HL-60 (cell line): ENCODE data around the gene PAX5.

Source experiments
- DNase-seq, 2 experiments: peaks; one replicate each; pipeline ENCODE4 v3.0.0-alpha.2; 2010 to 2020; ENCODE audit warnings: low read depth in 1 of 2, low spot score in 1 of 2
- H3K27ac ChIP-seq: fragments of 250-450 bp; sonication (Bioruptor Pico); replicated peaks from 2 replicates; pipeline ENCODE4 v1.5.1; 2020; ENCODE audit warnings: mild to moderate bottlenecking, moderate library complexity
- H3K27me3 ChIP-seq: fragments of 250-450 bp; sonication (Bioruptor Pico); 2 replicates; pipeline ENCODE4 v1.5.1; 2021; ENCODE audit warnings: mild to moderate bottlenecking, moderate library complexity; ENCODE audit not compliant: insufficient read depth, poor library complexity, severe bottlenecking
- H3K4me3 ChIP-seq: replicated peaks from 2 replicates; pipeline ENCODE4 v1.5.1; 2011; ENCODE audit warnings: mild to moderate bottlenecking, control low read depth, low read length; ENCODE audit not compliant: insufficient read depth
- GABPA ChIP-seq: IDR thresholded peaks from 2 replicates; pipeline ENCODE4 v1.6.1; 2012; ENCODE audit warnings: low read depth
- POLR2AphosphoS5 ChIP-seq: IDR thresholded peaks from 2 replicates; pipeline ENCODE4 v1.6.1; 2012; ENCODE audit warnings: low read depth
- SPI1 ChIP-seq: IDR thresholded peaks from 2 replicates; pipeline ENCODE4 v1.6.1; 2012; ENCODE audit warnings: low read depth, mild to moderate bottlenecking, borderline replicate concordance
- TF ChIP-seq, protein P1 (sequence below): IDR thresholded peaks from one replicate; pipeline ENCODE4 v1.5.1; 2011; ENCODE audit warnings: low read length, control low read depth, inconsistent platforms; ENCODE audit not compliant: insufficient read depth
- TF ChIP-seq, protein P2 (sequence below): IDR thresholded peaks from 2 replicates; pipeline ENCODE4 v1.6.1; 2012; ENCODE audit warnings: low read depth; ENCODE audit not compliant: insufficient replicate concordance

Gene PAX5

DNA sequence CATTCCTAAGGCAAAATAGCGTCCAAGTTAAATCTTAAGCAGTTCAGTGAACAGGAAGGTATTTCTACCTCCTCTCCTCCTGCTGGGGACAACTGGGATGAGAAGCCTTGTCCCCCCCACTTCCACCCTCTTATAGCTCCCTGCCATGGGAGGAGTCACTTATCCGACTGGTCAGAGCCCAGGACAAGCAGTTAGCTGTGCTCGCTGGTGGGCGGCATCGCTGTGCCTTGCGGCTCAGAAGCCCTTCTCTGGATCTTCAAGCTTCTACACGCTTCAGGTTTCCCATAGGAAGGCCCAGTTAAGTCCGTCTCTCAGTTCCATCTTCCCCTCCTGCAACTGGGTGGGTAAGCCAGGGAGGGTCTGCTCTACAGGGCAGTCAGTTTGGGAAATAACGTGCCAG lies 77.2 kb downstream of the PAX5 start:
- Histone ChIP-seq H3K27ac (no peak overlapping the region), H3K27me3 (peaks cover 2% of the 10 kb centered on the region), H3K4me3 (no peak overlapping the region)
- TF ChIP-seq GABPA (no peak), SPI1 (no peak), POLR2AphosphoS5 (no peak)
- TF ChIP-seq, protein P1, sequence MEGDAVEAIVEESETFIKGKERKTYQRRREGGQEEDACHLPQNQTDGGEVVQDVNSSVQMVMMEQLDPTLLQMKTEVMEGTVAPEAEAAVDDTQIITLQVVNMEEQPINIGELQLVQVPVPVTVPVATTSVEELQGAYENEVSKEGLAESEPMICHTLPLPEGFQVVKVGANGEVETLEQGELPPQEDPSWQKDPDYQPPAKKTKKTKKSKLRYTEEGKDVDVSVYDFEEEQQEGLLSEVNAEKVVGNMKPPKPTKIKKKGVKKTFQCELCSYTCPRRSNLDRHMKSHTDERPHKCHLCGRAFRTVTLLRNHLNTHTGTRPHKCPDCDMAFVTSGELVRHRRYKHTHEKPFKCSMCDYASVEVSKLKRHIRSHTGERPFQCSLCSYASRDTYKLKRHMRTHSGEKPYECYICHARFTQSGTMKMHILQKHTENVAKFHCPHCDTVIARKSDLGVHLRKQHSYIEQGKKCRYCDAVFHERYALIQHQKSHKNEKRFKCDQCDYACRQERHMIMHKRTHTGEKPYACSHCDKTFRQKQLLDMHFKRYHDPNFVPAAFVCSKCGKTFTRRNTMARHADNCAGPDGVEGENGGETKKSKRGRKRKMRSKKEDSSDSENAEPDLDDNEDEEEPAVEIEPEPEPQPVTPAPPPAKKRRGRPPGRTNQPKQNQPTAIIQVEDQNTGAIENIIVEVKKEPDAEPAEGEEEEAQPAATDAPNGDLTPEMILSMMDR, result no peak
- TF ChIP-seq, protein P2, sequence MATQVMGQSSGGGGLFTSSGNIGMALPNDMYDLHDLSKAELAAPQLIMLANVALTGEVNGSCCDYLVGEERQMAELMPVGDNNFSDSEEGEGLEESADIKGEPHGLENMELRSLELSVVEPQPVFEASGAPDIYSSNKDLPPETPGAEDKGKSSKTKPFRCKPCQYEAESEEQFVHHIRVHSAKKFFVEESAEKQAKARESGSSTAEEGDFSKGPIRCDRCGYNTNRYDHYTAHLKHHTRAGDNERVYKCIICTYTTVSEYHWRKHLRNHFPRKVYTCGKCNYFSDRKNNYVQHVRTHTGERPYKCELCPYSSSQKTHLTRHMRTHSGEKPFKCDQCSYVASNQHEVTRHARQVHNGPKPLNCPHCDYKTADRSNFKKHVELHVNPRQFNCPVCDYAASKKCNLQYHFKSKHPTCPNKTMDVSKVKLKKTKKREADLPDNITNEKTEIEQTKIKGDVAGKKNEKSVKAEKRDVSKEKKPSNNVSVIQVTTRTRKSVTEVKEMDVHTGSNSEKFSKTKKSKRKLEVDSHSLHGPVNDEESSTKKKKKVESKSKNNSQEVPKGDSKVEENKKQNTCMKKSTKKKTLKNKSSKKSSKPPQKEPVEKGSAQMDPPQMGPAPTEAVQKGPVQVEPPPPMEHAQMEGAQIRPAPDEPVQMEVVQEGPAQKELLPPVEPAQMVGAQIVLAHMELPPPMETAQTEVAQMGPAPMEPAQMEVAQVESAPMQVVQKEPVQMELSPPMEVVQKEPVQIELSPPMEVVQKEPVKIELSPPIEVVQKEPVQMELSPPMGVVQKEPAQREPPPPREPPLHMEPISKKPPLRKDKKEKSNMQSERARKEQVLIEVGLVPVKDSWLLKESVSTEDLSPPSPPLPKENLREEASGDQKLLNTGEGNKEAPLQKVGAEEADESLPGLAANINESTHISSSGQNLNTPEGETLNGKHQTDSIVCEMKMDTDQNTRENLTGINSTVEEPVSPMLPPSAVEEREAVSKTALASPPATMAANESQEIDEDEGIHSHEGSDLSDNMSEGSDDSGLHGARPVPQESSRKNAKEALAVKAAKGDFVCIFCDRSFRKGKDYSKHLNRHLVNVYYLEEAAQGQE, result no peak
- DNase-seq, result no peak

GRCh38 chr9:36950389-36950788 lies 83.7 kb downstream of the PAX5 start:
- no peak for DNase-seq
- peaks cover 2% of the 10 kb centered on the region for H3K27me3 ChIP-seq
- no peak for TF ChIP-seq SPI1
- TF ChIP-seq, protein P2, result no peak
- TF ChIP-seq, protein P1, result no peak
- TF ChIP-seq POLR2AphosphoS5, result no peak
- no peak for TF ChIP-seq GABPA
- H3K4me3 ChIP-seq, result no peak overlapping the region
- H3K27ac ChIP-seq, result no peak overlapping the region

GRCh38 chr9:36949466-36949865 lies 84.6 kb downstream of the PAX5 start:
- H3K27ac ChIP-seq, result no peak overlapping the region
- peaks cover 2% of the 10 kb centered on the region for H3K27me3 ChIP-seq
- no peak for DNase-seq
- TF ChIP-seq, protein P1, result no peak
- TF ChIP-seq POLR2AphosphoS5 (no peak), SPI1 (no peak), GABPA (no peak)
- TF ChIP-seq, protein P2, result no peak
- H3K4me3 ChIP-seq, result no peak overlapping the region
